Measurements from ENCODE around the gene MAGI1.

- TF ChIP-seq CTCF (IDR thresholded peaks at IDR 0.05) (no peak), EZH2 (IDR thresholded peaks at IDR 0.05; ENCODE audit: borderline replicate concordance, insufficient read depth, low read depth, low read length, poor library complexity, severe bottlenecking) (no peak)
These were observed 441.3 kb downstream of the MAGI1 start for GRCh38 chr3:65597226-65597951.
